HG03045 (cell line): ENCODE data around the gene CCDC102A.
"Not testable (repeated sequence)": the region's sequence is repeated elsewhere in the genome, so short reads cannot be mapped to it uniquely, and the experiment has no call there.

Experiments used
- ATAC-seq: cut with Tn5 transposase; IDR thresholded peaks from one replicate; pipeline ENCODE4 v1.9.1; 2021; ENCODE audit warnings: mild to moderate bottlenecking, moderate library complexity; ENCODE audit not compliant: unreplicated experiment

The CCDC102A gene

DNA sequence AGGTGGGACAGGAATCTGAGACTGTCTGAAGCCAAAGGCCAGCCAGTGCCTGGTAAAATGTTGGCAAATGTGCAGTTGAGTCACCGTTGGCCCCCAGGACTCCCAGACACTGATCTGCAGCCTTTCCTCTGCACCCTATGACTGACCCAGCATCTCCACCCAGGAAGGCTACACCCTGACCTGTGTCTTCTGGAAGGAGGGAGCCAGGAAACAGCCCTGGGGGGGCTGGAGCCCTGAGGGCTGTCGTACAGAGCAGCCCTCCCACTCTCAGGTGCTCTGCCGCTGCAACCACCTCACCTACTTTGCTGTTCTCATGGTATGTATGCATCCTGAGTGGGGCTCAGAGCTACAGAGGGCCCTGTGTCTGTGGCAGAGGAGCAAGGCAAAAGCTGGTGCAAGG is 30.1 kb upstream of the CCDC102A start:
- no peak for ATAC-seq

GRCh38 chr16:57565461-57565860 is 29.1 kb upstream of the CCDC102A start:
- no peak for ATAC-seq

DNA sequence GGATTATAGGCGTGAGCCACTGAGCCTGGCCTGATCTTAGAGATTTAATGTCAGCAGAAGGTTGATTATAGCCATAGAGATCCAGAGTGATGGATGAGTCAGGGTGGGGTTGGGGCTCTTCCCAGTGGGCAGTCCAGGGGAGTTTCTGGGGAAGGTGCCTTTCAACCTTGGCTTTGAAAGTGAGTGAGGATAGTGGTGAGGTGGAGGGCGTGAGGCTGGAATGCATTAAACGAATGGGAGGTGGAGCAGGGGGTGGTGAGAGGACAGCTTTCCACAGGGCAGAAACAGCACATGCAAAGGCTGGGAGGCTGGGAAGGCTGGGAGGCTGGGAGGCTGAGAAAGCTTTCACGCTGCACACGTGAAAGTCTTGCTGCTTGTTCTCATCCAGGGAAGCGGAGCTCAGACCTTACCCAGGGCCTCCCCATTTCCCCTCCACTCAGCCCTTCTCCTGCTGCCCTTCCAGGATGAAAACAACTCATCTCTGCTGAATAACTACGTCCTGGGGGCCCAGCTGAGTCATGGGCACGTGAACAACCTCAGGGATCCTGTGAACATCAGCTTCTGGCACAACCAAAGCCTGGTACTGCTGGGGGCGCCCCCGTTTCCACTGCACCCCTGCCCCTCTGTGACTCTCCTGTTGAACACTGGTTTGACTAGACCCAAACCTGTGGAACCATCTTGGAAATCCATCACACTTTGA is 28.4 kb upstream of the CCDC102A start:
- no peak for ATAC-seq

DNA sequence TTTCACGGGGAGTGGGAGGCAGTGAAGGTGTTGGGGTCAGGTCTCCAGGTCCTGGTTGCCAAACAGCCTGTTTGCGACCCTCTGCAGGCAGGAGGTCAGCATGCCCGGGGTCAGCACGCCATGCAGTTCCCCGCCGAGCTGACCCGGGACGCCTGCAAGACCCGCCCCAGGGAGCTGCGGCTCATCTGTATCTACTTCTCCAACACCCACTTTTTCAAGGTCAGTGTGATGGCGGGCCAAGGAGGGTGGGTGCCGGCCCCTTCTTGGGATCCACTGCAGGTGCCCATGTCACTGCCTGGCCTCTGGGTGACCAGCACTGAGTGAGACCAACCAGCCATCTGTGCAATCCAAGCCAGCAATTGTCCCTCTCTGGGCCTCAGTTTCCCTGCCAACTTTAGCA is 27.4 kb upstream of the CCDC102A start:
- no peak for ATAC-seq

GRCh38 chr16:57563487-57563750 is 27.0 kb upstream of the CCDC102A start:
- ATAC-seq = no peak

DNA sequence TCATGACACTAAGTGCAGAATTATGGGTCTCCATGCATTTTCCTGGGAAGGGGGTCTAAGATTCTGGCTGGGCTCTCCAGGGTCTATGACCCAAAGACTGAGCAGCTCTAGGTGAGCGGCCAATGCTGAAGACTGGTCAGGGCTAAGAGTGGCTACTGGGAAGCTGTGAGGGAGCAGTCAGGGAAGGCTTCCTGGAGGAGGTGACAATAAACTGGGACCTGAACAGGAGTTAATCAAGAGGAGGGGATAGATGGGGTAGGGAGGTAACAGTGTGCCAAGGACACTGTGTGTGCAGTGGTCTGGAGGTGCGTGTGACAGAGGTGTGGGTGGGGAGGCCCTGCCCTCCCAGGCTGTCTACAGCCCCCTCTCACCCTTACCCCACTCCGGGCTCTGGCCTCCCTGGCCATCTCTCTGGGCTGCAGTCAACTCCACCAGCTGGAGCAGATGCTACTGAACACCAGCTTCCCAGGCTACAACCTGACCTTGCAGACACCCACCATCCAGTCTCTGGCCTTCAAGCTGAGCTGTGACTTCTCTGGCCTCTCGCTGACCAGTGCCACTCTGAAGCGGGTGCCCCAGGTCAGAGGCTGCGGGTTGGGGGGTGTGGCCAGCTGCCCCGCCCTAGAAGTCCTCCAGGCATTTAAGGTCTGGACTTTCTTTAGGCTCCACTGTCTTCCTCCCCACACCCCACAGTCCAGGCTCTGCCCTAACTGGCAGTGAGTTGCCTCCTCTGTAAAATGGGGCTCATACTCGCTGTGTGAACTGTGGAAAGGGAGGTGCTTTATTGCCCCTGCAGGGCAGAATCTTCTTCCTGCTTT is 26.5 kb upstream of the CCDC102A start:
- no peak for ATAC-seq

GRCh38 chr16:57562066-57562465 is 25.7 kb upstream of the CCDC102A start:
- ATAC-seq = no peak

DNA sequence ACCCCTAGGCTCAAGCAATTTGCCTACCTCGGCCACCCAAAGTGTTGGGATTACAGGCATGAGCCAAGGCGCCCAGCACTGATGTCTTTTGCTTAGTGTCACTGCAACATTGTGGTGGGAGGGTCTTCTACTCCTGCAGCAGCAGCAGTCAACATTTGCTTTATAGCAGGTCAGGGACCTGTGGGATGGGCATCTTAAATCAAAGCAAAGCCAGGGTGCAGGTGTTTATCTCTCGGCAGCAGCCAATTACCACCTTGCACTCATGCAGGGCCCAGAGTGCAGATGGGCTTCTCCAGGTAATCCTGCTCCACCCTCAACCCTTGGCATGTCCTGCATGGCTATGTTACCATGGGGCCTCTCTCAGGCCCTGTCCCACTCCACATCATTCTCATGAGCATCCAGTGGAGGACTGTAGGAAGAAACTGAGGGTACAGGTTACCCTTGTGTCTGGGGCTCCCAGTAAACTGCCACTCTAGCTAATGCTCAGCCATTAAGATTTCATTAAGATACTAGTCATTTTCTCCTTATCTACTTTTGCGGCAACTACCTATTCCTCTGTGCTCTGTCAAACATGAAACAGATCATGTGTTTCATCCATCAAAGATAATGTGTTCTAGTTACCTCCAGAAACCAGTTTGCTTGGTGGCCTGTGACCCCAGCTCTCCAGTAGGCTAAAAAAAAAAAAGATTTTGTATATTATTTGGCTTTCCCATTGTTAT is 22.9 kb upstream of the CCDC102A start:
- ATAC-seq = no peak

- no peak for ATAC-seq
Measured at GRCh38 chr16:57556941-57557541, 20.7 kb upstream of the CCDC102A start.

DNA sequence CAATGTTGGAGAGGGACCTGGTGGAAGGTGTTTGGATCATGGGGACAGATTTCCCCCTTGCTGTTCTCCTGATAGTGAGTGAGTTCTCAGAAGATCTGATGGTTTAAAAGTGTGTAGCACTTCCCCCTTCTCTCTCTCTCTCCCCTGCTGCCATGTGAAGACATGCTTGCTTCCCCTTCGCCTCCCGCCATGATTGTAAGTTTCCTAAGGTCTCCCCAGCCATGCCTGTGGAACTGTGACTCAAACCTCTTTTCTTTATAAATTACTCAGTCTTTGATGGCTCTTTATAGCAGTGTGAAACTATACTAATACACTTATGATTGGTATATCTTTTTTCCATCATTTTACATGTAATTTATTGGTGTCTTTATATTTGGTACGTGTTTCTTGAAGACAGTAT is 19.5 kb upstream of the CCDC102A start:
- no peak for ATAC-seq

- no peak for ATAC-seq
Measured at GRCh38 chr16:57551057-57551456, 14.7 kb upstream of the CCDC102A start.

DNA sequence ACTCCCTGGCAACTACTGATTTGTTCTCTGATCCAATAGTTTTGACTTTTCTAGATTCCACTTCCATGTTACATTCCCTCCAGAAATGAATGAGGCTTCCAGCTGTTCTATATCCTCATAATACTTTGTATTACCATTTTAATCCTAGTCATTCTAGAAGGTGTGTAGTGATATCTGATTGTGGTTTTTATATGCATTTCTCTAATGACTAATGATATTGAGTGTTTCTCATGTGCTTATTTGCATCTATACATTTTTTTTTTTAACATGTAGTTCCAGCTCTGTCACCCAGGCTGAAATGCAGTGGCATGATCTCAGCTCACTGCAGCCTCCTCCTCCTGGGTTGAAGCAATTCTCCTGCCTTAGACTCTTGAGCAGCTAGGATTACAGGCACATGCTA is 13.4 kb upstream of the CCDC102A start:
- no peak for ATAC-seq

DNA sequence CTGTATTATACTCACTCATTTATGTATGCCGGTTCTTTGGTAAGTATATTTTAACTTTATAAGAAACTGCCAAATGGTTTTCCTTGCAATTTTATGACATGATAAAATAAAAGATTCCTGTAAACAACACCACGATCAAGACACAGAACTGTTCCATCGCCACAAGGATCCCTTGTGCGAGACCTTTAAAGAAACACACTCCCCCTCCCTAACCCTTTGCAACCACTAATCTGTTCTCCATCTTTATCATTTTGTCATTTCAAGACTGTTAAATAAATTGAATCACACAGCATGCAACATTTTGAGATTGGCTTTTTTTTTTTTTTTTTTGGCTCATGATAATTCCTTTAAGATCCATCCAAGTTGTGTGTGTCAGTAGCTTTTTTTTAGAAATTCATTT is 12.0 kb upstream of the CCDC102A start:
- no peak for ATAC-seq

- not testable (repeated sequence) for ATAC-seq
Measured at GRCh38 chr16:57547524-57547923, 11.2 kb upstream of the CCDC102A start.

DNA sequence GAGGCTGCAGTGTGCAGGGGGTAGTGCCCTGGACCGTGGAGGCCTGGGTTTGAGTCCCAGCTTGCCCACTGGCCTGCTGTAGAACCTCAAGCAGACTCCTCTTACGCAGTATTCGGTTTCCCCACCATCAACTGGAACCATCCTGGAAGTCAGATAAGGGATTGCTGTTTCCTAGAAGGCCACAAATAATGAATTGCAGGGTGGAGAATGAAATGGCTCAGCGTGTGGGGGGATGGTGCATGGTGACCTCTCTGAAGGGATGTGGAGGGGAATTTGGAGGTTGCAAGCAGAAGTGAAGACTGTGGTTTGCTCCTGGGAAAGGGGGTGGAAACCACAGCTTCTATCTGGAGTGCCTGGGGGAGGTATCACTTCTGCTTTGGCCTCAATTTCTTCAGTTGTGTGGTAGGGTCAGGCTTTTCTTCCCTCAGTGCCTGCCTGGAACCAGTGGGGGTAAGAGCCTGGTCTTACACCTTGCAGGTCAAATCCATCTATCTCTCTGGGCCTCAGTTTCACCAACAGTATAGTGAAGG is 7.8 kb upstream of the CCDC102A start:
- ATAC-seq = peak; percentile 78

GRCh38 chr16:57541754-57542435 is 5.5 kb upstream of the CCDC102A start:
- no peak for ATAC-seq

- ATAC-seq = no peak
Measured at GRCh38 chr16:57540906-57541753, 4.8 kb upstream of the CCDC102A start.

GRCh38 chr16:57540387-57540786 is 4.0 kb upstream of the CCDC102A start:
- no peak for ATAC-seq

DNA sequence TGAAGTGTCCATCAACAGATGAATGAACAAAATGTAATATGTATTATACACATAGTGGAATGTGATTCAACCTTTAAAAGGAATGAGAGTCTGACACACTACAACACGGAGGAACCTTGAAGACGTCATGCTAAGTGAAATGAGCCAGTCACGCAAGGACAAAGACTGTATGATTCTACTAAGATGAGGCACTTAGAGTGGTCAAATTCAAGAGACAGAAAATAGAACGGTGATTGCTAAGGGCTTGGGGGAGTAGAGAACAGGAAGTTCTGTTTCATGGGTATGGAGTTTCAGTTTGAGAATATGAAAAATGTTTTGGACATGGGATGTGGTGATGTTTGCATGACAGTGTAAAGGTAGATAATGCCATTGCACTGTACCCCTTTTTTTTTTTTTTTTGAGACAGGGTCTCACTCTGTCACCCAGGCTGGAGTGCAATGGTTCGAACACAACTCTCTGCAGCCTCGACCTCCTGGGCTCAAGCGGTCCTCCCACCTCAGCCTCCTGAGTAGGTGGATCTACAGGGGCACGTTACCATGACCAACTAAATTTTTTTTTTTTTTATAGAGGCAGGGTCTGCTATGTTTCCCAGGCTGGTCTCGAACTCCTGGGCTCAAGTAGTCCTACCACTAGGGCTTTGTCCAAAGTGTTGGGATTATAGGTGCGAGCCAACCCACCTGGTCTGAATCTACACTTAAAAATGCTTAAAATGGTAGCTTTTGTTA is 2.9 kb upstream of the CCDC102A start:
- peak; percentile 25 for ATAC-seq
